HG03139 (cell line): ENCODE data around the gene NBPF4.
"Not testable (repeated sequence)": the region's sequence is repeated elsewhere in the genome, so short reads cannot be mapped to it uniquely, and the experiment has no call there.

ENCODE experiments used
- ATAC-seq: cut with Tn5 transposase; IDR thresholded peaks from one replicate; pipeline ENCODE4 v1.9.1; 2021; ENCODE audit not compliant: unreplicated experiment

Gene NBPF4

GRCh38 chr1:108211014-108211413 is 32.9 kb downstream of the NBPF4 start:
- ATAC-seq: no peak

GRCh38 chr1:108209456-108210108 is 34.3 kb downstream of the NBPF4 start:
- no peak for ATAC-seq

- no peak for ATAC-seq
Observed at GRCh38 chr1:108208724-108209446, 35.0 kb downstream of the NBPF4 start.

- not testable (repeated sequence) for ATAC-seq
Observed at GRCh38 chr1:108203582-108203981, 40.3 kb downstream of the NBPF4 start.

GRCh38 chr1:108201687-108202086 is 42.2 kb downstream of the NBPF4 start:
- ATAC-seq: no peak

- ATAC-seq: no peak
Observed at GRCh38 chr1:108200687-108201051, 43.2 kb downstream of the NBPF4 start.

GRCh38 chr1:108199781-108200686 is 43.8 kb downstream of the NBPF4 start, which contains the start of gene SLC25A24:
TSS of gene SLC25A24 (minus strand) at chr1:108200343. CDS start at chr1:108200138, 205 bp downstream.
- peak; percentile 80 for ATAC-seq

- ATAC-seq: no peak
Observed at GRCh38 chr1:108199201-108199691, 44.6 kb downstream of the NBPF4 start.

GRCh38 chr1:108194051-108194450 is 49.8 kb downstream of the NBPF4 start:
- ATAC-seq: no peak

GRCh38 chr1:108193333-108193732 is 50.5 kb downstream of the NBPF4 start:
- no peak for ATAC-seq

- ATAC-seq: no peak
Observed at GRCh38 chr1:108192581-108192980, 51.3 kb downstream of the NBPF4 start.

- no peak for ATAC-seq
Observed at GRCh38 chr1:108190686-108191416, 53.0 kb downstream of the NBPF4 start.

GRCh38 chr1:108190001-108190634 is 53.8 kb downstream of the NBPF4 start:
- no peak for ATAC-seq

- no peak for ATAC-seq
Observed at GRCh38 chr1:108188801-108189200, 55.1 kb downstream of the NBPF4 start.

GRCh38 chr1:108182959-108183700 is 60.7 kb downstream of the NBPF4 start:
- no peak for ATAC-seq

GRCh38 chr1:108179018-108179417 is 64.9 kb downstream of the NBPF4 start:
- ATAC-seq: no peak
